Glomerular visceral epithelial cell (primary cell): ENCODE results near the gene WASF2.
A peak's percentile ranks its signal among the peaks of the same experiment; 100 is the strongest.

ENCODE experiments used
- DNase-seq: peaks from one replicate; pipeline ENCODE4 v3.0.0-alpha.2; 2016; ENCODE audit errors: extremely low spot score

Gene WASF2

DNA sequence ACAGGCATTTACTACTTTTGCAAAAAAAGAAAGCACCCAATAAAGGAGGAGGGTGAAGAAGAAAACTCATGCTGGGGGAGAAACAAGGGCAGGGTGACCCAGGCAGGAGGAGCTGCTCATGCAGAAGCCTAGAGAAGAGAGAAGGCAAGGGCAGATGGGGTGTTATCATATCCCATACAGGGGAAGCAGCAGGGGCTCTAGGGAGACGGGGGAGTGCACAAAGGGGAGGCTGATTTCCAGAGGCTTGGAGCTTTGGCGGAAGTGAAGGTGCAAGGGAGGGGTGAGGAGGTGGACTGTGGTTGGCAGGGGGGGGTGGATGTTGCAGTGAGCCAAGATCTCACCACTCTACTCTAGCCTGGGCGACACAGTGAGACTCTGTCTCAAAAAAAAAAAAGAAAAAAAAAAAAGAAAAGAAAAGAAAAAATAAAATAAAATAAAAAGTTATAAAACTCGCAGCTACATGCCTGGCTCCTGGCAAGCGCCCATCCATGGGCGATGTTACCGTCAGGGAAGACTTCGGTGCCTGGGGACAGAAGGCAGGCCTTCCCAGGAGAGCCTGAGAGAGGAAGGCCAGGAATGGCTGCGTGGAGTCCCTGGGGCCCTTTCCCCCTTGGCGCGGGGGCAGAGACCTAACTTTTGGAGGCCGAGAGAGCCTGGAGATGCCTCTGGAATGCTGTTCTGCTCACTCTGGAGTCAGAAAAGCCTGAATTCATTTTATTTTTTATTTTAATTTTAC, 112.0 kb downstream of the WASF2 start:
- no peak for DNase-seq

DNA sequence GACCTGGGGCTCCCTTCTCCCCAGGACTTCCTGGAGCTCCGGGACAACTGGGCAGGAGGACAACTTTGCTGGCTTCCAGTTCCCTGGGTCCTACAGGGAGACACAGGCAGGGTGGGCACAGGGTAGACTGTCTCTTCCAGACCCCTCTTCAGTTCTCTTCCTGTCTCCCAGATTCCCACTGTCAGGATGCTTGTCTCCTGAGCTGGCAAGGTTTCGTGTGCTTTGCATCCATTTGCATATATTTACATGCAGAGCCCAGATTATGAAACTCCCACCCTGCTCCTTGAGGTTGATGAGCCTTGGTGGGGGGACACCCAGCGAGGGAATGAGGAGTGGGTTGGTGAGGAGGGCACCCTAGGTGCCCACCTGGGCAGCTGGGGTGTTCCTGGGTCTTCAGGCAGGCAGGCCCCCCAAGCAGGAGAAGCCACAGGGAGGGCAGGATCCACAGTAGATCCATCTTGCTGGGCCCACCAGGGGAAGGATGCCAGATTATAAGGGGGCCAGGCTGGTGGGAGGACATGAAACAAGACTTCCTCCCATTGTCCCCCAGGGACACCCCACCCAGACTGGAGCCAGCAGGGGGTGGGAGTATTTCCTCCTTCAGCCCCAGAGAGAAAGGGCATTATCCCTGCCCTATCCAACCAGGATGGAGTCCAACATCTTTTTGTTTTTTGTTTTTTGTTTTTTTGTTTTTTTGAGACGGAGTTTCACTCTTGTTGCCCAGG, 115.4 kb downstream of the WASF2 start, which contains the start of gene FCN3:
FCN3 (minus strand) TSS at position 463 of the 725 bp plus-strand sequence; CDS start at position 457, 6 bp downstream.
- DNase-seq, result no peak

DNA sequence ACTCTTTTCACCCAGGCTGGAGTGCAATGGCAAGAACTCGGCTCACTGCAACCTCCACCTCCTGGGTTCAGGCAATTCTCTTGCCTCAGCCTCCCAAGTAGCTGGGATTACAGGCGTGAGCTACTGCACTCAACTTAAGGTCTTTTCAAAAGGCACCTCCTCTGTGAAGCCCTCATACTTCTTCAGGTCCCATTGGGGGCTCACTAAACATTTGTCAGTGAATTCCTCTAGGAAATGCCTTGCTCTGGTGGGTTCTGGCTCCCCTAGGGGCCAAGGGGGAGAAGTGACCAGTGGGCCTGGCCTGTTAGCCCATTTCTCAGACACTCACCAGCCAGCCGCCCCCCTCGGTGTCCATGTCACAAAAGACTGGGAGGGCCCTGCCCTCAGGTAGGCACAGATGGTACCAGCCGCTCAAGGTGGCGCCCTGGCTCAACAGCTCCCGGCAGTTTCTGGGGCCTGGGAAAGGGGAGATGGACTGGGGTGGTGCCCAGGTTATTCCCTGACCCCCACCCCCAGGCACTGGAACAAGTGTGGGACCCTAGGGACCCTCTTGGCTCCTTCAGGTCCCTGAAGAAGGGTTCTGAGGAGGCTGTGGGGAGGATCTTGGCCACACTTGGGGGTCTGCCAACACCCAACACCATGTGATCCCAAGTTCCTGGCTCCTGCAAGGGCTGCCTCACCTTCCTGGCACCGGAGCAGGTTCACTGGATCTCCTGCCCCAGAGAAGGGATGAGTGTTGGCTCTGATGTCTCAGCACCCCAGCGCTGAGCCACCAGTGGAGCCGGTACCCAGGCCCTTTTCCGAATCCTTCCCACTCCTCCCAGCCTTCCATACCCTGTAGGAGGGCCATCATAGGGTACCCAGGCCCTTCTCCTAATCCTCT, 116.9 kb downstream of the WASF2 start:
- DNase-seq, result no peak

DNA sequence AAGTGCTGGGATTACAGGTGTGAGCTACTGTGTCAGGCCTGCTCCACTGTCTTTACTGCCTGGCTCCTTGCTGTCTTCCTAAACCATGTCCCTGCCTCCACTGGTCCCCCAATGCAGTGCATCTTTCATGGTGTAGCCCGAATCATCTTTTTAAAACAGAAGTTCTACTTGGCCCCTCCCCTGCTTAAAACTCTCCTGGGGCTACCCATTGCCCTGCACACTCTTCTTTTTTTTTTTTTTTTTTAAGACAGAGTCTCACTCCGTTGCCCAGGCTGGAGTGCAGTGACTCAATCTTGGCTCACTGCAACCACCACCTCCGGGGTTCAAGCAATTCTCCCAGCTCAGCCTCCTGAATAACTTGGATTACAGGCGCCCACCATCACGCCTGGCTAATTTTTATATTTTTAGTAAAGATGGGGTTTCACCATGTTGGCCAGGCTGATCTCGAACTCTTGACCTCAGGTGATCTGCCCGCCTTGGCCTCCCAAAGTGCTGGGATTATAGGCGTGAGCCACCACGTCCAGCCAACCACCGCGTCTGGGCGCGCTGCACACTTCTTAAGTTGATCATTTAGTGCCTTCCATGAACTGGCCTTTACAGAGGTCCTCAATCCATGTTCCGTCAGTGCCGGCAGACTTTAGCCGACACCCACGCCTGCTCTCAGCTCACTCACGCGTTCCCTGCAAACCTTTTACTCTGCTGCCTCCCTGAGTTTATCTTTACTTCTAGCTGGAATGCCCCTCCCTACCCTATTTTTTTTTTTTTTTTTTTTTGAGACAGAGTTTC, 117.8 kb downstream of the WASF2 start:
- peak; percentile 41 for DNase-seq

DNA sequence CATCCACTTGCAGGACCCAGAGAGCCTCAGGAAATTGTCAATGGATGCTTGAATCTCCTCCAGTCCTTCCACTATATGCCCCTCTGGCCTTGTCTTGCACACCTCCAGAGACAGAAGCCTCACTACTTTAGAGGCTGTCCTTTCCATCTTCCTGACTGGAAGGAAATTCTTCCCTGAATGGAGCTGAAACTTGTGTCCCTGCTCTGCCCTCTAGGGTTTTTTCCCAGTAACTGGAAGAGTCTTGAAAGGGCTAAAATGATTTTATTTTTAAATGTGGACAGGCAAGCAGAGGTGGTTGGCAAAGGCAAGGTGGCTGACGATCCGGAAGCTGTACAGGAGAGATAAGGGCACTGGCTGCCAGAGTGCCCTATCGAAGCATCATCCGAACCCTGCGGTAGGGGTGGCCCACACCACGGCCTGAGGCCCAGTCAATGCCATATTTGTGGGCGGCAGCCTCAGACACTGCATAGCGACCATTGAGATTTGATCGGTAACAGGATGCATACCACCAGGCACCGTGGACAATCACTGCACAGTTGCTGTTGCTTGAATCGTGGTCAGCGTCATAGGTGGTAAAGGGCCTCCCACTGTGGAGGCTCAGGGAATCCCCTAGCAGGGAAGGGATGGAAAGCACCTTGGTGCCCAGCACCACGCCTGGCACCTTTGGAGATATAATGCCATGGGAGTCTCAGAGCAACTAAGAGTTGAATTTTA, 120.9 kb downstream of the WASF2 start:
- no peak for DNase-seq

DNA sequence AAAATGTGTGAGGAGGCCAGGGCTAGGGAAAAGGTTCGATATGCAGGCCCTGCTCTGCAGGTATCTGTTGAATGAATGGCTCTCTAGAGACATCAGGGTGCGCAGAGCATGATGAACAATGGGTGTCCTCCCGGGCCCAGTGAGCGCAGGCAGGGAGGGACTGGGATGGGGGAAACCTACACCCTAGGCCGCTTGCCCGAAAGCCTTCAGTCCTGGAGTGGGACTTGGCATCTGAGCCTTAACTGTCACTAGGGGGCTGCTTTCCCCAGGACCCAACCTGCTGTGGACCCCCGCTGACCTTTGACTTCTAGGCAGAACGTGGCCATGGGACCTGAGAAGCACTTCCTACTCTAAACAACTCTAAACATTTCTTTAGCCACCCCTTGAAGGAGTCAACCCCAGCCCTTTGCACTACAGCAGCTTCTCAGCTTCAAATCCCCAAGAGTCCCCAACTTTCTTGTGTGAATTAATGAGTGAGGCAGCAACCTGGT, 122.8 kb downstream of the WASF2 start:
- no peak for DNase-seq

DNA sequence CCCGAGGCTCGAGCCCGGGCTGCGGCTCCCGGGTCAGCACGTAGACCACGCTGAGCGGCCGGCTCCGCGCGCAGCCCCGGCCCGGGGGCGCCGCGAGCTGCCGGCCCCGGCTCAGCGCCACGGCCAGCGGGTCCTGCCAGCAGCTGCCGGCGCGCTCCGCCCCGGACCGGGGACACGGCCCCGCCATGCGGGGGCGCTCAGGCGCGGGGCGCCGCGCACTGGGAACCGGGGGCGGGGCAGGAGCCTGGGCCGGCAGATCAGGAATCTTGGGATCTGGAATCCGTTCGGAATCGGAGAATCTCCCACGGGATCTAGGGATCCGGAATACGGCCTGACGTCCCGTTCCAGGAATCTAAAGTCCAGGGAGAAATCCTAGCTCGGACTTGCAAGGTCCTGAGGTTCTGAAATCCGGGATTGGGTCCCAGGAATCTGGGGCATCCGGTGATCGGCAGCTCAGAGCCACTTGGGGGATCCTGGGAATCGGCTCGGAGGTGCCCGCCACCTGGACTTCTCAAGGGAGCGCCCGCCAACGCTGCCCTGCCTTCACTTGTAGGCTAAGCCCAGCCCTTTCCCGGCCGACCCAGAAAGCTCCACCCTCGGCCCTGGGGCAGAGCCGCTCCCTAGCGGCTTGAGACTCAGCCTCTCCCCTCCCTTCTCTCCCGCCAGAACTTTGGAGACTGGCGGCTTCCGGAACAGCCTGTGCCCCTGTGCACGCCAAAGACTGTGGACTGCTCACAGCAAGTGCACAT, 123.4 kb downstream of the WASF2 start, which contains the start of gene MAP3K6:
MAP3K6 (minus strand) TSS at position 551 of the 749 bp plus-strand sequence; CDS start at position 187, 364 bp downstream.
- peak; percentile 85 for DNase-seq

DNA sequence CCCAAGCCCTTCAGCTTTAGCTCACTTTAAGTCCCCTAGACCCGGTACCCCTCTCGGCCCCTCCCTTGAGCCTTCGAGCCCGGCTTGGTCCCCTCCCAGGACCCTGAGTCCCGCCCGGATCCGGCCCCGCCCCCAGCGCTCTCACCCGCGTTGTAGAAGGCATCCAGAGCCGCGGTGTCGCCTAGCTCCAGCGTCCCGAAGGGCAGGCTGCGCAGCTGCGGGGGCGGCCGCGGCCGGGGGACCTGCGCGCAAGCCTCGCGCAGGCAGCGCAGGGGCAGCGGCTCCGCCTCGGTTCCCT, 123.9 kb downstream of the WASF2 start:
- peak; percentile 82 for DNase-seq

DNA sequence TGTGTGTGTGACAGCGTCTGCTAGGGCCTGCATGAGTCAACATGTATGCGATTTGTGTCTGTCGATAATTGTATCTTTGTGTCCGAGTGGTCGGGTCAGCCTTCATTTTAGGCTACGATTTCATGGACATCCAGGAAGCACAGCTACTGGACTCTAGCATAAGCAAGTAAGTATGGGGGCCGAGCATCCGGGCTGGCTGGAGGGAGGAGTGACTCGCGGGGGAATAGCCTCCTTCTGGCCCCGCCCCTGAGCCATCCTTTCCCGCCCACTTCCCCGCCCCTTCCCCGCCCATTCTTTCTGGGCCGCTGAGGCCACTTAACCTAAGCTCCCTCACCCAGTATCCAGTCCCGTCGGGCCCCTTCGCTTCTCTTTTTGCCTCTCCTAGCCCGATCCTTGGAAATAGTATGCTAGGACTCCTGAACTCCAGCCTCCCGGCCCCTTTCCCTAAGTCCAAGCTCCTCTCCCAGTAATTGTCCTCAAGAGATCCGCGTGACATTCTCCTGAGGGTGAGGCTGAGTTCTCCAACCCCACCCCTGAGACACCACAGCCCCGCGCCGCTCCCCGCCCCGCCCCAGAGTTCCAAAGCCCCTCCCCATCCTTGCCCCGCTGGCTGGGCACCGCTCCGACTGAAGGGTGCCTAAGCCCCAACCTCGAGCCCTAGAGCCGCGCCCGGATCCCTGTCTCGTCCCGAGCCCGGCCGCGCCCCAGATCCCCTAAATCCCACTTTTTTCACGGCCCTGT, 124.4 kb downstream of the WASF2 start:
- DNase-seq, result peak; percentile 91

DNA sequence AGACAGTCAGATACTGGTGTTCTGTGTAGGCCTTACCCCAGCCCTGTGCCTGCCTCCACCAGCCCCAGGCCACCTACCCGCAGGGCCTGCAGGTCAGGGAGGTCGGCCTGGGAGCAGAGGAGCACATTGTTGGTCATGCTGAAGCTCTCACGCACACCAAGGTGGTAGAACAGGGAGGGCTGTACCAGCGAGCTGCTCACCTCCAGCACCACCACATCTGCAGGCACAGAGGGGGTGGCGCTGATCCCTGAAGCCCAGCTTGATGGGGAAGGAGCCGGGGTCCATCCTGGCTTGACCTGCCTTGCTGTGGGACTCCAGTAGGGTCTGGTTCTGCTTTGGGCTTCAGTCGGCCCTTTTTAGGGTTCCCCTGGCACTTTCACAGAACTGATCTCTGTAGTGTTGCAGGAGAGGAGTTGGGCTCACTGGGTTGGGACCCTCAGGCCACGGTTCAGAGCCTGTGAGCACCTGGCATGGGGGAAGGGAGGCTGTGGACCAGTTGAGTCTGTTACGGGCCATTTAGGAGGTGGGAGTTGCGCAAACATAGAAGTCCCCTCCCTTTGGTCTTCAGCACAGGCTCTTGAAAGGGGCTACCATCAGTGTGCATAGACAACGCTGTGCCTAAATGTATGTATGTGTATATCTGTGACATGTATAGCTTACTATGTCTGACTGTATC, 125.1 kb downstream of the WASF2 start:
- no peak for DNase-seq

DNA sequence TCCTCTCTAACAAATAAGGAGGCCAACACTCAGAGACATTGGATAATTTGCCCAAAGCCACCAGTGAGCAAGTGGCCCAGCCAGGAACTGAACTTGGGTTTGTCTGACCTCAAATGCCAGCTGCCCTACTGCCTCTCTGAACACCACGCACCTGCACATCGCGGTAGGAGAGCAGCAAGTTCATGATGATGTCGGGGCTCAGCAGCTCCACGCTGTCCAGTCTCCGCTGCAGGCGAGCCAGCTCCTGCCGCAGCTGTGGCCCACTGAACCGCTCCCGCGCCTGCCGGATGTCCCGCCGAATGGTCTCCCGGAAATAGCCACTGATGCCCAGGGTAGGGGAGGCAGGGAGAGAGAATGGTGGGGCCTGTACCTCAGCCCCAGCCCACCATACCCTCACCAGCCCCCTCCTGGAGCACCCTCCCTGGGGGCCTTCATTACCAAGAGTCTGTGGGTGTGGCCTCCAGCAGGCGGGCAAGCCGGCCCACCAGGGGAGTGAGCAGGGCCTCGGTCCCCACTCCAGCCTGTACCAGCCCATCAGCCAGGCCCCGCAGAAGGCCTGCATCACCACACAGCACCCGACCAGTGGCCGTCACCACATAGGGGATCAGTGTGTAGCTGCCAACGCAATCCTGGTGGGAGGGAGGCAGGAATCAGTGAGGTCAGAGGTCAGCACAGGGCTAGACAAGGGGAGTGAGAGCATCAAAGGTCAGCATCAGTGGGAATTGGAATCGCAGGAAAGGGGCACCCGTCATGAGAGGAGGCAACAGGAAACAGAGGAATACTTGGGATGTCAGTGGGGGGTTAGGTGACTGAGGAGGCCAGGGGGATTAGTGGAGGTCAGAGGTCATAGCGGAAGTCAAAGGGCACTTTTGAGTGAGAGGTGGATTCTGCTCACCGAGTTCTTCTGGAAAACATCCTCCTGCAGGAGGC, 125.9 kb downstream of the WASF2 start:
- DNase-seq, result no peak

DNA sequence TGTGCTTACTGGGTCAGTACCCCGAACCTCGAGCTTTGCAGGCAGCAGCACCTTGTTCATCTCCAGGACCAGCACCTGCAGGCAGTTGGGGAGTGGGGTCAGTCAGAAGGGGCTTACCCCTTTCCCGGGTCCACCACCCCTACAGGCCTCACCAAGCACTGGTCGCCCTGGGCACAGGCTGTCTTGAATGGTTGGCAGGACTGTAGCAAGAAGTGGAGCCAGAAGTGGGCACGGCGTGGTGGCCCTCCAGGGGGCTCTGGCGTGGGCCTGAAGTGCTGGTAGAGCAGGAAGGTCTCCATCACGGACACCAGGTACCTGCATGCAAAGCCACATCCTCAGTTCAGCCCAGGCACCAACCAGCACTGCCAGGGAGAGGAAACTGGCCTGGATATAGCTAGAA, 128.4 kb downstream of the WASF2 start:
- DNase-seq, result no peak

DNA sequence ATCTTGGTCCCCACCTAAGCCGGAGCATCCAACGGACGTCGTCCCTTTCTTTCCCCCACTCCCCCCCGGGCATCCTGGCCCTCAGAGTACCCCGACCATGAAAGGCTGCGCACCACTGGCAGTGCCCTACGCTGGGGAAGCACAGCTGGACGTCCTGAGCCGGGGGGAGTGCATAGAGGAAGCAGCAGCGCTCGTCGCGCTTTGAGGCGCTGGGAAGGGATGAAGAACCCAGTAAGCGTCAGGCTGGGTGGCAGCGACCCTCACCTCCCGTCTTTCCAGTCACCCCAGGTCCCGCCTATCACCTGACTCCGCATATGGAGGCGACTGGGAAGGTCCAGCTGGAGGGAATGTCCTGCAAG, 128.9 kb downstream of the WASF2 start:
- DNase-seq, result no peak

DNA sequence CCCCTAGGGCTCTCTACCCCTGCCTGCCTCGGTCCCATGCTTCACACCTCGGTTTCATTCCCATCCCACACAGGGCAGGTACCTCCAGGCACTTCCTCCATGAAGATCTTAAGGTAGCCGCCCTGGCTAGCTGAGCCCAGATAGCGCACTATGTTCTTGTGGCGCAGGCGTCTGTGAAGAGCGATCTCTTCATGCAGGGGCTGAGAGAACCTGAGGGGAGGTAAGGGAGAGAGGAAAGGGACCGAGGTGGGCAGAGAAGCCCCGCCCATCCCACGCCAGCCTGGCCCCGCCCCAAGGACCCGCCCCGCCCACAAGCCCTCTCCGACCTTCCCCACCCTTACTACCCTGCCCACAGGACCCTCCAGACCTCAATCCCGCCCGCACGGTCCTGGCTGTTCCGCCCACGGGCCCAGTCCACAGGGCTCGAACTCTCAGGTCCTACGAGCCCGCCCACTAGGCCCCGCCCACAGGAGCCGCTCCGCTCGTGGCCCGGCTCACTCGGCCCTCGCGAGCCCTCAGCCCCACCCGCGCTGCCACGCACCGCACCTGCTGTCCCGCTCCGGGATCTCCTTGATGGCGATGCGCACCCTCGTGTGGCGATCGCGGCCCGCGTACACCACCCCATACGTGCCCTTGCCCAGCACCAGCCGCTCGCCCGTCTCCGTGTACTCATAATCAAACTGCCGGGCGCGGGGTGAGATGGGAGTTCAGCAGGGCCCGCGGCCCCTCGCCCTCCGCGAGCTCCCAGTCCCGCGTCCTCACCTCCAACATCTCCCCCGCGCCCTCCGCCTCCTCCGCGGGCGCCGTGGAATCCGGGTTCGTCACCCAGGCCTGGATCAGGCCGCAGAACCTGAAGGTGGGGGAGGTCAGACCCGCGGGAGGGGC, 129.6 kb downstream of the WASF2 start:
- DNase-seq, result no peak

DNA sequence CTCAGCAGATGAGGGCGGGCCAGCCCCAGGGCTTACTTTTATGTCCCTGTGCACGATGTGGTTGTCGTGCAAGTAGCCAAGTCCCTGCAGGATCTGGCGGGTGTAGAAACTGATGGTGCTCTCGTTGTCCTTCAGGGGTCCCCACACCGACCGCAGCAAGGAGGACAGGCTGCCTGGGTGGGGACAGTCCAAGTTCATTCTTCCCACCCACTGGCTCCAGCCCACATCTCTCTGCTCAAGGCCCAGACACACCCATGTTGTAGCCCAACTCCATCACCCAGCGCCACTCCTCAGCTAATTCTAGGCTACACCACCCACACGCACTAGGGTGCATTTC, 130.2 kb downstream of the WASF2 start:
- DNase-seq, result no peak

DNA sequence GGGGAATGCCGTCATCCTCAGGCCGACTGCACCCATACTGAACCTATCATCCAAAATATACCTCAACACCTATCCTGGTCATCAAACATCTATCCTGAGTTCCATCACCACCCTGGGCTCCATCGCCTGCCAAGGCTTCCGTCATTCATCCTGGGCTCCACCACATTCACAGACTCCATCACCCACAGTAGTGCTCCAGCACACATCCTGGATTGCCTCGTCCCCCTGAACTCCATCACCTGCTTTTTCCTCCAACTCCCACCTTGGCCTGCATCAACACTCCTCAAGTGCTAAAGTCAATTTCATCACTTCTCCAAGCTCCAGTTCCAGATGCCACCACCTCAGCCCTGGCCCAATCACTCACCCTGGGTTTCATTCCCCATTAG, 131.0 kb downstream of the WASF2 start:
- no peak for DNase-seq
